ENCODE results near the gene TACC2. TPM values are rescaled to one million over a fixed set of nuclear protein-coding genes. Genes with fewer than 3 reads are reported as not detected.

Gene TACC2
- total RNA-seq, 4 donors from 2014 or later: 105 to 334 (median 235) TPM

DNA sequence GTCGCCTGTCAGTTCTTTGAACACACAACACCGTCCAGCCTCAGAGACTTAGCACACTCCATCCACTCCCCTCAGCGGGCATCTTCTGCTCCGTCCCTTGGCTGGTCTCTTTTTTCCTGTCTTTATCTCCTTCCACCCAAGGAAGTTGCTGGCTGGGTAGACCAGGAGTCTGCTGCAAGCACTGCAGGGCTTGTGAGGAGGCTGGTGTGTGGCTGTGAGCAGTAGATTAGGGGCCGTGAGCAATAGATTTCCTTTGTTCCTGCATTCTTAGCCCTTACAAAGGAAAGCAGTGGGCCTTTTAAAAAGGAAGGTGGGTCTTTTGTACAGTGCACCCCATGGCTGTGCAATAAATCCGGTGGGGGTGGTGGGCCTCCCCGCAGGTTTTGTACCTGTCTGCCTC is 181.8 kb downstream of the TACC2 start:
- H3K4me1 ChIP-seq: peaks cover 31 to 32% of the 10 kb centered on the region in 2 donors
- in situ Hi-C loops (cut with MboI; ENCODE audit: low sequenced_read_pairs in 4 of 4): no loop called here
- intact Hi-C loops (cut with DNase I; ENCODE audit: low total_unique reads): no loop called here

DNA sequence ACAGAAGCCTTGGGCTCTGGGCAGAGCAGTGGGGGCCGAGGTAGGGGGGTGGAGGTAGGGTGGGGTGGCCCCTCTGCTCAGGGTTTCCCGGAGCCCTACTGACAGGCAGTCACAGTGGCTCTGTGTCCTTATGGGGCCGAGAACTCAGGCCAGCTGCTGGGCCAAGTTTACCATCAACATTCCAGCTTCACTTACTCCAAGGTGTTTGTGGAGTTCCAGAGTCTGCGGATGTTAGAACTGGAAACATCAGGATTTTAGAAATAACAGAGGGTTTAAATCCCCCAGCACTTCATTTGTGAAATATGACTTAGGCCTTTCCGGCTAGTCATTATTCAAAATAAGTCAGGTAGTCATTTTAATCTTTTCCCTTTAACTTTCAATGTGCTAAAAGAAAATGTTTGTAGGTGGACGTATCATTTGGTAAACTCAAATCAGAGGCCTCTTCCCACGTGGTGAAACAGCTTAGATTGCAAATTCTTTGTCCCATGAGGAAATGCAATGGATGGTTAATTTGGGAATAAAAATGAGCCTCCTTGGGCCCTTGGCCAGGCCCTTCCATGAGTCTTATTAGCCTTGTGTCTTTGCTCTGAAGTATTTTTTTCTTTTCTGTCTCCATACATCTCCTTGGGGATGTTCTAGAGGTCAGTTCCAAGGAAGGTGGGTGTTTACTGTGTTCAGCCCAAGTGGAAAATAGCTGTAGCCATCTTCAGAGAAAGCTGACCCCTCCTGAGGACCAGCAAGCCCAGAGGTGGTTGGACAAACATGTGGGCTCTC is 182.5 kb downstream of the TACC2 start:
- in situ Hi-C loops (cut with MboI; ENCODE audit: low sequenced_read_pairs in 4 of 4): no loop called here
- H3K27ac ChIP-seq: peak overlapping the region; percentile 76 to 88 (median 83)
- DNase-seq (no peak), ATAC-seq (no peak)
- no peaks in the 10 kb centered on the region for H3K36me3 ChIP-seq
- intact Hi-C loops (cut with DNase I; ENCODE audit: low total_unique reads): no loop called here
- H3K4me1 ChIP-seq: peaks cover 31 to 32% of the 10 kb centered on the region in 2 donors
- TF ChIP-seq POLR2A (IDR thresholded peaks at IDR 0.05) (no peak), CTCF (IDR thresholded peaks at IDR 0.05 in 4 of 5, conservative IDR thresholded peaks at IDR 0.05 in 1 of 5) (peak in 1 of 5 experiments; percentile 4)
- no peak overlapping the region for H3K4me3 ChIP-seq
- no peaks in the 10 kb centered on the region for H3K27me3 ChIP-seq
- no peaks in the 10 kb centered on the region for H3K9me3 ChIP-seq

More for the DNA sequence above, 181.8 kb downstream of the TACC2 start:
- ATAC-seq (no peak), DNase-seq (no peak)
- Histone ChIP-seq H3K36me3 (no peaks in the 10 kb centered on the region), H3K27ac (peak overlapping the region; percentile 76 to 88 (median 83)), H3K27me3 (no peaks in the 10 kb centered on the region), H3K4me3 (no peak overlapping the region), H3K9me3 (no peaks in the 10 kb centered on the region)
- TF ChIP-seq POLR2A (IDR thresholded peaks at IDR 0.05) (no peak), CTCF (IDR thresholded peaks at IDR 0.05 in 4 of 5, conservative IDR thresholded peaks at IDR 0.05 in 1 of 5) (no peak)

GRCh38 chr10:122172361-122173008 is 183.5 kb downstream of the TACC2 start:
- no peaks in the 10 kb centered on the region for H3K36me3 ChIP-seq
- no peaks in the 10 kb centered on the region for H3K9me3 ChIP-seq
- peaks cover 31 to 32% of the 10 kb centered on the region in 2 donors for H3K4me1 ChIP-seq
- no peak for TF ChIP-seq CTCF (IDR thresholded peaks at IDR 0.05 in 4 of 5, conservative IDR thresholded peaks at IDR 0.05 in 1 of 5)
- TF ChIP-seq POLR2A (IDR thresholded peaks at IDR 0.05): no peak
- no peaks in the 10 kb centered on the region for H3K27me3 ChIP-seq
- H3K4me3 ChIP-seq: no peak overlapping the region
- in situ Hi-C loops (cut with MboI; ENCODE audit: low sequenced_read_pairs in 4 of 4) (no loop called here), intact Hi-C loops (cut with DNase I; ENCODE audit: low total_unique reads) (no loop called here)
- DNase-seq (no peak), ATAC-seq (no peak)
- H3K27ac ChIP-seq: peak overlapping the region; percentile 76 to 88 (median 83)

GRCh38 chr10:122173337-122173736 is 184.4 kb downstream of the TACC2 start:
- Histone ChIP-seq H3K27me3 (no peaks in the 10 kb centered on the region), H3K4me1 (peaks cover 31 to 32% of the 10 kb centered on the region in 2 donors), H3K36me3 (no peaks in the 10 kb centered on the region), H3K9me3 (no peaks in the 10 kb centered on the region), H3K27ac (peak overlapping the region; percentile 76 to 88 (median 83)), H3K4me3 (no peak overlapping the region)
- TF ChIP-seq POLR2A (IDR thresholded peaks at IDR 0.05): no peak
- TF ChIP-seq CTCF (IDR thresholded peaks at IDR 0.05 in 4 of 5, conservative IDR thresholded peaks at IDR 0.05 in 1 of 5): no peak
- intact Hi-C loops (cut with DNase I; ENCODE audit: low total_unique reads) (no loop called here), in situ Hi-C loops (cut with MboI; ENCODE audit: low sequenced_read_pairs in 4 of 4) (no loop called here)
- ATAC-seq (peak; percentile 87 to 91), DNase-seq (peak; percentile 68 to 79)

Data from gastrocnemius medialis (tissue), 4 donors.